Measurements from ENCODE around the gene KIF5B. TPM values are rescaled to one million over a fixed set of nuclear protein-coding genes. Genes with fewer than 3 reads are reported as not detected.

Gene KIF5B
- total RNA-seq, 1 experiment from 2014 or later, result 70.5 TPM

DNA sequence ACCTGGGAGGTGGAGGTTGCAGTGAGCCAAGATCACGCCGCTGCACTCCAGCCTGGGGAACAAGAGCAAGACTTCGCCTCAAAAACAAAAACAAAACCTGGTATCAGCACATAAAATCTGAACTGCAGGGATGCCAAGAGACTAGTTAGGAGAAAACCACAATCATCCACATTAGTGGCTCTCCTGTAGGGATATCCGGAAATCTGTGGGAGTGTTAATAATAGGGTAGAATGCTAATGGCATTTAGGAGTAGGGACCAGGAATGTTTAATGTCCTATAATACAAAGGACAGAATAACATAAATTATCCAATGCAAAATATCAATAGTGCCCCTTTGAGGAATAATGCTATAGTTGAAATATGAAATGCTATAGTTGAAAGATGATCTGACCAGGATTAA lies 24.3 kb downstream of the KIF5B start:
- H3K79me2 ChIP-seq (ENCODE audit: insufficient read depth, low read length), result no peaks in the 10 kb centered on the region
- DNase-seq, result no peak
- no peaks in the 10 kb centered on the region for H3K9me3 Mint-ChIP-seq

More for the DNA sequence above, 24.3 kb downstream of the KIF5B start:
- WGBS (ENCODE audit: extremely low coverage, insufficient read length, low lambda C conversion rate), result no CpG with 5 or more reads among the region's 4 CpGs
- Histone ChIP-seq H3K18ac (ENCODE audit: insufficient read length, low read depth, low read length) (no peak overlapping the region), H3T11ph (ENCODE audit: low read length) (no peak overlapping the region), H4K91ac (ENCODE audit: insufficient read length, low read depth, low read length) (no peak overlapping the region), H4K5ac (ENCODE audit: insufficient read length, low read depth, low read length) (no peak overlapping the region), H4K20me1 (ENCODE audit: control insufficient read depth, insufficient read depth, insufficient read length) (no peaks in the 10 kb centered on the region), H2BK120ac (ENCODE audit: low read depth, low read length, poor library complexity, severe bottlenecking) (no peak overlapping the region), H2BK12ac (ENCODE audit: insufficient read length, low read depth, low read length) (no peak overlapping the region), H3K56ac (ENCODE audit: insufficient read length, low read depth, low read length) (no peak overlapping the region), H2AFZ (ENCODE audit: low read length) (no peak overlapping the region), H3K4me2 (ENCODE audit: insufficient read depth, insufficient read length, low read length) (no peak overlapping the region), H4K8ac (replicated peaks; ENCODE audit: insufficient read length, low read depth, low read length) (no peak overlapping the region), H2BK15ac (ENCODE audit: low read depth, low read length) (no peak overlapping the region), H3K4ac (ENCODE audit: low read depth, low read length) (no peak overlapping the region), H3K23ac (ENCODE audit: insufficient read length, low read depth, low read length) (no peak overlapping the region), H3K9ac (ENCODE audit: extremely low read depth, insufficient read length, low read length) (no peak overlapping the region), H2BK5ac (ENCODE audit: insufficient read length, low read length) (no peak overlapping the region), H3K79me1 (ENCODE audit: insufficient read depth, low read depth, low read length, poor library complexity, severe bottlenecking) (no peaks in the 10 kb centered on the region), H3K27me3 (ENCODE audit: insufficient read depth, low read length) (no peaks in the 10 kb centered on the region), H3K4me1 (ENCODE audit: insufficient read depth, low read length) (no peaks in the 10 kb centered on the region), H3K14ac (ENCODE audit: insufficient read depth, low read length) (no peak overlapping the region), H2BK20ac (ENCODE audit: low read depth, low read length, poor library complexity, severe bottlenecking) (no peak overlapping the region), H3K23me2 (ENCODE audit: insufficient read length, low read depth, low read length, poor library complexity, severe bottlenecking) (no peaks in the 10 kb centered on the region), H3K9me3 (ENCODE audit: control insufficient read depth, low read depth, low read length) (no peaks in the 10 kb centered on the region), H3K27ac (ENCODE audit: insufficient read length, low read depth, low read length) (no peak overlapping the region), H2AK5ac (ENCODE audit: insufficient read length, low read length) (no peak overlapping the region)
- H3K4me1 Mint-ChIP-seq, result no peaks in the 10 kb centered on the region
- TF ChIP-seq, protein P1, sequence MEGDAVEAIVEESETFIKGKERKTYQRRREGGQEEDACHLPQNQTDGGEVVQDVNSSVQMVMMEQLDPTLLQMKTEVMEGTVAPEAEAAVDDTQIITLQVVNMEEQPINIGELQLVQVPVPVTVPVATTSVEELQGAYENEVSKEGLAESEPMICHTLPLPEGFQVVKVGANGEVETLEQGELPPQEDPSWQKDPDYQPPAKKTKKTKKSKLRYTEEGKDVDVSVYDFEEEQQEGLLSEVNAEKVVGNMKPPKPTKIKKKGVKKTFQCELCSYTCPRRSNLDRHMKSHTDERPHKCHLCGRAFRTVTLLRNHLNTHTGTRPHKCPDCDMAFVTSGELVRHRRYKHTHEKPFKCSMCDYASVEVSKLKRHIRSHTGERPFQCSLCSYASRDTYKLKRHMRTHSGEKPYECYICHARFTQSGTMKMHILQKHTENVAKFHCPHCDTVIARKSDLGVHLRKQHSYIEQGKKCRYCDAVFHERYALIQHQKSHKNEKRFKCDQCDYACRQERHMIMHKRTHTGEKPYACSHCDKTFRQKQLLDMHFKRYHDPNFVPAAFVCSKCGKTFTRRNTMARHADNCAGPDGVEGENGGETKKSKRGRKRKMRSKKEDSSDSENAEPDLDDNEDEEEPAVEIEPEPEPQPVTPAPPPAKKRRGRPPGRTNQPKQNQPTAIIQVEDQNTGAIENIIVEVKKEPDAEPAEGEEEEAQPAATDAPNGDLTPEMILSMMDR (conservative IDR thresholded peaks at IDR 0.05), result no peak
- H3K27ac Mint-ChIP-seq, result peak overlapping the region in 1 of 3 experiments; percentile 59; a peak in 2 of 7 replicates
- peaks cover 62 to 95% (median 94%) of the 10 kb centered on the region in 3 experiments for H3K36me3 Mint-ChIP-seq (ENCODE audit: insufficient read depth in 1 of 3, low read depth in 3 of 3)
- no peaks in the 10 kb centered on the region for H3K27me3 Mint-ChIP-seq (ENCODE audit: low read depth)
- H3K4me3 Mint-ChIP-seq, result no peak overlapping the region

Data from H9 (cell line).